ENCODE data around the gene CLCN1. TPM values are rescaled to one million over a fixed set of nuclear protein-coding genes. Genes with fewer than 3 reads are reported as not detected.
A peak's percentile ranks its signal among the peaks of the same experiment; 100 is the strongest.

The CLCN1 gene
- total RNA-seq, 1 donor from 2014 or later: 3.1 TPM

- no peak for DNase-seq
Measured at GRCh38 chr7:143368387-143368786, 52.5 kb downstream of the CLCN1 start.

GRCh38 chr7:143369678-143370651, 54.1 kb downstream of the CLCN1 start:
- no peak for DNase-seq

GRCh38 chr7:143372070-143372469, 56.2 kb downstream of the CLCN1 start:
- DNase-seq: peak; percentile 57

- no peak for DNase-seq
Measured at GRCh38 chr7:143373255-143373794, 57.4 kb downstream of the CLCN1 start.

GRCh38 chr7:143374561-143374960, 58.6 kb downstream of the CLCN1 start:
- DNase-seq: no peak

GRCh38 chr7:143375298-143376034, 59.6 kb downstream of the CLCN1 start:
- no peak for DNase-seq

GRCh38 chr7:143376396-143376795, 60.5 kb downstream of the CLCN1 start:
- no peak for DNase-seq

GRCh38 chr7:143379611-143380259, 63.8 kb downstream of the CLCN1 start:
- DNase-seq: no peak

- peak; percentile 97 for DNase-seq
Measured at GRCh38 chr7:143380260-143380645, 64.3 kb downstream of the CLCN1 start.

- DNase-seq: peak; percentile 98
Measured at GRCh38 chr7:143380646-143381426, 64.9 kb downstream of the CLCN1 start, which contains the start of gene ZYX. Gene ZYX, plus strand, starts transcription at chr7:143381345. Its CDS starts 227 bp downstream, at chr7:143381572.

GRCh38 chr7:143381427-143382125, 65.7 kb downstream of the CLCN1 start:
- DNase-seq: peak; percentile 94

GRCh38 chr7:143382126-143382790, 66.3 kb downstream of the CLCN1 start:
- DNase-seq: no peak

- no peak for DNase-seq
Measured at GRCh38 chr7:143382791-143383641, 67.1 kb downstream of the CLCN1 start.

- DNase-seq: no peak
Measured at GRCh38 chr7:143383642-143383957, 67.7 kb downstream of the CLCN1 start.

- no peak for DNase-seq
Measured at GRCh38 chr7:143384148-143384547, 68.2 kb downstream of the CLCN1 start.

GRCh38 chr7:143384661-143385631, 69.0 kb downstream of the CLCN1 start:
- peak; percentile 83 for DNase-seq

- peak; percentile 54 for DNase-seq
Measured at GRCh38 chr7:143385891-143386781, 70.2 kb downstream of the CLCN1 start.

Measured in tongue (tissue), 2 donors.